Measurements from ENCODE around the gene RPN2.

Gene RPN2

DNA sequence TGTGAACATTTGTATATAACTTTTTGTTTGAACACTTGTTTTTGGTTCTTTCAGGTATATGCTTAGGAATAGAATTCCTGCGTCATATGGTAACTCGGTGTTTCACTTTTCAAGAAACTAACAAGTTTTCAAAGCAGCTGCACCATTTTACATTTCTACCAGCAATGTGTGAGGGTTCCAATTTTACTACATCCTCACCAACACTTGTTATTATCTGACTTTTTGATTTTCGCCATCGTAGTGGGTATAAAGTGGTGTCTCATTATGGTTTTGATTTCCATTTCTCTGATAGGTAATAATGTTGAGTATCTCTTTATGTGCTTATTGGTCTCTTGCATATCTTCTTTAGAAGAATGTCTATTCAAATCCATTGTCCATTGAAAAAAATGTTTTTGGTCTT is 39.8 kb downstream of the RPN2 start:
- DNase-seq (ENCODE audit: low read depth in 2 of 2): no peak

DNA sequence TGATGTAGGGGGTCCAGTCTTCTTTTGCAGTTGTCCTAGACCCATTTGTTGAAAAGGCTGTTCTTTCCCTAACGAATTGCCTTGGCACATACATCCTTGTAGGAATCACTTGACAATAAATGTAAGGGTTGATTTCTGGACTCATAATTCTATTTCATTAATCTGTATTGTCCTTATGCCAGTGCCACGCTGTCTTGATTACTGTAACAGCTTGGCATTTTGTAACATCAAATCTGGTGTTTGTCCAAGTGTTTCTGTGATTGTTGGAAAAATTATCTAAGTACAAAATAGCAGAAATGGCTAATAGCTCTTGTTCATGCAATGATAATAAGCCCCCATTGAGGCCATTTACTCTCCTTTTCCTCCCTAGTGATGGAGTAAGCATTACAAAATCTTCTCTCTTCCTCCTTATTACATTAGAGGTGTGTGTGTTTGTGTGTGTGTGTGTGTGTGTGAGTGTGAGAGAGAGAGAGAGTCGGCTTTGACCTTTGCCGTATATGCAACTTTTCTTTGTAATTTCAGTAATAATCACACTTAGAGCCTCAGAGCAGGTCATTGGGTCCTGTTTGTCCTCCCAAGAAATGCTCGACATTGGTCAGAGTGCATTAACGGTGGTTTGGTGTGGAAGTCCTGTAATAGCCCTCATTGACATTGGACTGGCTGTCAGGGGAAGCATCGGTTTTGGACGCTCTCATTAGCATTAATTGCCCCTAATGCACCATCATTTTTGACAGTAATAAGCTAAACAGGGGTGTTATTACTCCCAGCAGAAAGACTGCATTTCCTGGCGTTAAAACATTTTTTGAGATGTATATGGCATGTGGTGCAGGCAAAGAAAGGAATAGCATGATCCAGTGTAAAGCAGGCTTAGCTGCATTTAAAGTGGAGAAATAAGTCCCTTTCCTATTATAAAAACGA is 40.9 kb downstream of the RPN2 start:
- DNase-seq (ENCODE audit: low read depth in 2 of 2): no peak

DNA sequence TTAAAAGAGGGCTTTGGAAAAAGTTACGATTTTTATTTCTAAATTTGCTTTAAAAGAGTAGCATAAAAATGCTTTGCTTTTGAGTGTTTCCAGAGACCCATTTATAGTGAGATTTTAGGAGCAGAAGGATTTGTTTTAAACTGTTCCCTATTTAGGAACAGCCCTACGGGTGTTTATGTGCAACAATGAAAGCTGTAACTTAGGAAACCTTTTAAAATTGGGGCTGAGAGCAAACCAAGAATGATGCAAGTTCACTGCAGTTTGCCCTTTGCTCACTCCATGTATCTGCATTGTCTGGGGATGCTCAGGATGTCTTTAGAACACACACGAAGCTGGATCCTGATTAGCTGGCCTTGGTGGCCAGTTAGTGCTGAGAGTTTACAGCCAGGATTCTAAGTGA is 41.6 kb downstream of the RPN2 start:
- DNase-seq (ENCODE audit: low read depth in 2 of 2): no peak

DNA sequence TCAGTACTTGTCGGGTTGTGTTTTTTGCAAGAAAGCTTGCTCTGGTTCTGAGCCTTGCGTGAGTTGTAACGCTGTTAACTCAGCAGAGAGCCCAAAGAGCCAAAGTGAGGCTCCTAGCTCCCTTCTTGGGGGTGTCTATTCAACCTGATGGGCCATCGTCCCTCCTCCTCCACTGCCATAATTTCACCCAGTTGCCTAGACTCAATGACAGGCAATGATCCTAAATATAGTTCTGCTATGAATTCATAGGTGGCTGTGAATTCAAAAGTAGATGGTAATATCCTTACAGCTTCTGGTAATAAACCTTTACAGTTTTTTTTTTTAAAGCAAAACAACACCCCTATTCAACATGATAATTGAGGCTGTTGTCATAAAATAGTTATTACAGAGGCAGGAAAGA is 43.0 kb downstream of the RPN2 start:
- DNase-seq (ENCODE audit: low read depth in 2 of 2): no peak

DNA sequence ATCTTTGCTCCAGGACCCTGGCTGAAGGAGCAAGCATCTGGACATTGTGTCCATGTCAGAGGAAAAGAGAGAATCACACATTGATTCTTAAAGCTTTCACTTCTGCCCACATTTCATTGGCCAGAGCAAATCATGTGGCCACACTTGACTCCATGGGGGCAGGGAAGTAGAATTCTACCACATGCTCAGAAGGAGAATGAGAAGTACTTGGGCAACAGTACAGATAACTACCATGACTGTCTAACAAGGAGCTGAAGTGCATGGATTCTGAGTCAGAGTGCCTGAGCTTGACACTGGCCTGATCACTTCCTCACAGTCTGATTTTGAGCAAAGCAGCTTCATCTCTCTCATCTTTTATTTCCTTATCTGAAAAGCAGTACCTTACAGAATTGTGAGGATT is 43.9 kb downstream of the RPN2 start:
- no peak for DNase-seq (ENCODE audit: low read depth in 2 of 2)

DNA sequence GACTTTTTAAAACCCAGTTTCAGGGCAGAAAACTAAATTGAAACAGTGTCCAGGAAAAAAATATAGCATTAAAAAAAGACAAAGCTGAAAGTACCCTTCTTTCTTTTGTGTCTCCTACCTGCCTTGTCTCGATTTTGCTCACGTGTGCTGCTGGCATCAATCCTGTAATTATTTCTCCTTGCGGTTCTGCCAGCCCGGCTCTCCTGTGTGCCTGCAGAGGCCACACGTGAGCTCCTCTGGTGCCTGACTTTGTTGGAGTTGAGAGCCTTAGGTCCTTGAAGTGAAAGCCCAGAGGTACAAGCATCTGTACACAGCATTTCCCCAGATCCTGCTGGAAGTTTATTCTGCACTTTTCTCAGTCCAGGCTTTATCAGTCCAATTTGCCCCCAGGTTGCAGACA is 46.0 kb downstream of the RPN2 start:
- DNase-seq (ENCODE audit: low read depth in 2 of 2): no peak

DNA sequence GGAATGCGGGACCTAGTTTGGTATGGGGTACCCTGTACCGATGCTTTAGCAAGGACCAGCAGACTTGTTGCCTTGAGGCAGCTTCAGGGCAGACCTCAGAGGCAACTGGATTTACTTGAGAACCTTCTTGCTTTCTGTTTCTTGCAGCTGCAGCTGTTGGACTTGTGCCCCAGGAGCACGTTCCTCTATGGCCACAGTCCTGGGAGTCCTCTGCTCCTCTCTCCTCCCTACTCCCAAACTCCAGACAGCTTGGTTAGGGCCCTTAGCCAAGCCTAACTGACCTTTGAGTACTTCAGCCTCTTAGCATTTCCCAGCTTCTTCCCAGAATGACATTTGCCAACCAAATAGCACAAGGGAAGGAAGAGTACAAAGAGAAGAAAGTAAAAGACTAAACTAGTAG is 47.8 kb downstream of the RPN2 start:
- DNase-seq (ENCODE audit: low read depth in 2 of 2): no peak

DNA sequence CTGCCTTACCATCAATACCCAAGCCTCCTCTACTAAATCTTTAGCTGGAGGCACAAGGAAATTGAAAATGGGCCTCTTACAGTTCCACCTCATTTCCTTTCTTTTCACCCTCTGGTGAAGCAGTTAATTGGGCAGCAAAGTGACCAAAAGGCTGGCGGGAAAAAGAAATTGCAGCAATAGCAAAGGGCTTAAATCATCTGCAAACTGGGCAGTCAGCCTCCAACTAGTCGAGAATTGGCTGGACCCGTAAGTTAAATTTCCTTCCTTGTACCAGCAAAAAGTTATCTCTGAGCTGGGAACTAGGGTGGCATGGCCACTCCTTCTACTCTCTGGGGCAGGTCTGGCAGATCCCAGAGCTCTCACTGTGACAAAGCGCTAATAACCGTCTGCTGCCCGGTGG is 49.0 kb downstream of the RPN2 start:
- no peak for DNase-seq (ENCODE audit: low read depth in 2 of 2)

DNA sequence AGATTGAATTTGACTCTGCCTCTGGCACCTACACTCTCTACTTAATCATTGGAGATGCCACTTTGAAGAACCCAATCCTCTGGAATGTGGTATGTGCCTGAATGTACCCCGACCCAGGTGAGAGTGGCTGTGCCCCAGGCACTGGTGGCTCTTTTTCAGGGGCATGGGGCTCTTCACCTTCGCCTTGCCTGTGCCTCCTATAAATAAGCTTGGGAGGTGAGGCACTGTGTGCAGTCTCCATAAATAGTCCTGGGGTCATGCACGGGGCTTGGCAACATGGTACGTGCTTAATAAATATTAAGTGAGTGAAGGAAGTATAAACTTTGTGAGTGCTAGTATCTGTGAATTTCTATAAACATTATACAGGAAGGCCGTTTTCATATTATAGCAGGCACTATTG is 49.5 kb downstream of the RPN2 start:
- DNase-seq (ENCODE audit: low read depth in 2 of 2): no peak

DNA sequence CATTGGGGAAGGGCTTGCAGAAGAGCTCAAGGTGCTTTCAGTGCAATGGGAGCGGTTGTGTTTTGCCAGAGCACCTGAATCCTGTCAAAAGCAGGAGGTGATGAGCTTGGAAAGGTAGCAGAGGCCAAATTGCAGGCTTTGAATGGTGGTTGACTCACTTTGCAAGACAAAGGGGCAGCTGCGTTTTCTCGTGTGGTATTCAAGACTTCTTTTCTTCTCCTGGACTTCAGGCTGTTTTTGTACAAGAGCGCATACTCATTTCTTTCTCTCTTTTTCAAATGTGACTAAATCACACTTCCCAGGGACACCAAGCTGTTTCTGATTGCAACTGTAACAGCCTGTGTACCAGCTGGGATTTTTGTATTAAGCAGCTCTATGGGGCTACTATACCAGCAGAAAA is 50.2 kb downstream of the RPN2 start:
- no peak for DNase-seq (ENCODE audit: low read depth in 2 of 2)

DNA sequence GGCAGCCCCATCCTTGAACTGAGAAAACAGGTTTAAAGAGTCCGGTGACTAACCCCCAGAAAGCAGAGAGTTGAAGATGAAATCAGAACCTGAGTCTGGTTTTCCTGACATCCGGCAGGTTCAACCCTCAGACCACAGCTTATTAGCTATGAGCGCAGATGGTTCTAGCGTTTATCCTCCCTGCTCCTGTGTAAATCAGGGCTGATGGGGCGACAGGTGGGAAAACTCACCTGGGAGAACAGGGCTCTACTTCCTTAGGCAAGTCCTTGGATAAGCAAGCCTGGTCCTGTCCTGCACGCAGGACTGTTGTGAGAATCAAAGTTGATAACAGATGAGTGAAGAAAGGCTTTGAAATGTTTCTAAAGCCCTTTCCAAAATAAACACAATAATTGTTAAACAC is 51.1 kb downstream of the RPN2 start:
- DNase-seq (ENCODE audit: low read depth in 2 of 2): no peak

DNA sequence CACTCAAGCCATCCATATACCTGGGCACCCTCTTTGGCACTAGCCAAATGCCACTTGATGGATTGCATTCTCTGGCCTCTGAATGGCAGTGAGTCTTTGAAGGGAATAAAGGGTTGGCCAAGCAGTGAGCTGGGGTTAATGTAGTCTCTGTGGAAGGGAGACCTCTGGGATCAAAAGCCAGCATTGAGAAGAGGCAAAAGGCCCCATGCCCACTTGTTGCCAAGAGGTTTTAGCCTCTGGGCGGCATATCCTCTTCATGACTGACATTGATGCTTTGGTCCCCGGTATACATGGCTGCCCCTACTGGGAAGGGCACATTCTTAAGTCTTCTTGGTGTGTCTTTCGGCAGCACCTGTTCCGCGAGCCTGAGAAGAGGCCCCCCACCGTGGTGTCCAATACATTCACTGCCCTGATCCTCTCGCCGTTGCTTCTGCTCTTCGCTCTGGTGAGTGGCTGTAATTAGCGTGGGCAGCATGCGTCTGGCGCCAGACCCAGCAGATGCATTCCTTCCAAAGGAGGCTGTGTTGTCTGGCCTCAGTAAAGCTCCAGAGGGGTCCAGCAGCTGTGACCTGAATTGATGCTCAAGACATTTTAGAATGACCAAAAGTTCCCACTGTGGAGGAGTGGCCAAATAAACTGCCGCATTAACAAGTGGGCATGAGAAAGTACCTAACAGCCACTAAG is 53.0 kb downstream of the RPN2 start:
- DNase-seq (ENCODE audit: low read depth in 2 of 2): no peak

DNA sequence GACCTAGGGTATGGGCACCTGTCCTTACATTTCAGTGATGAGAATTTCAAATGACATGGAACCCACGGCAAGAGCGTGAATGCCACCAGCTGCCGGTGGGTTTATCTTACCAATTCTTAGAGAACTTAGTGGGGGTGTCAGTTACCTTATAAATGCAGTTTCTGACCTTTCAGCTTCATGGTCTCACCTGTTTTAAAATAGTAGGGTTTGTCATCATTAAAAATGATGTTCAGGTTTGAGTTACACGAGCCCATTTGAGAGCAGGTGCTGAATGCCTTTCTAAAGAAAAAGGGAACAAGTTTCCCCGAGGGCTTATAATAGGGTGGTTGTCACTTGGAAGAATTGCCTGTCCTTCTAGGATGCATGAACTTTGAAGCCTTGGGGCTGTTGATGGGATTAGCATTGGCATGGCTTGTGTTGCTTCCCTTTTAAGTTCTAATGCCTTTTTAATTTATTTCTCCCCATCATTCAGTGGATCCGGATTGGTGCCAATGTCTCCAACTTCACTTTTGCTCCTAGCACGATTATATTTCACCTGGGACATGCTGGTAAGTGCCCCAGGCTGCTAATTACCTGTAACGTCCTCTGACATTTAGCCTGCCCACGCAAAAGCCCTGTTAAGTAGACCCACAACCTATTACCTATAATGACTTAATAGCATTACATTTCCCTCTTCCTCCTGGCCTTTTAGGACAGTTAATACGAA is 54.6 kb downstream of the RPN2 start:
- DNase-seq (ENCODE audit: low read depth in 2 of 2): no peak

DNA sequence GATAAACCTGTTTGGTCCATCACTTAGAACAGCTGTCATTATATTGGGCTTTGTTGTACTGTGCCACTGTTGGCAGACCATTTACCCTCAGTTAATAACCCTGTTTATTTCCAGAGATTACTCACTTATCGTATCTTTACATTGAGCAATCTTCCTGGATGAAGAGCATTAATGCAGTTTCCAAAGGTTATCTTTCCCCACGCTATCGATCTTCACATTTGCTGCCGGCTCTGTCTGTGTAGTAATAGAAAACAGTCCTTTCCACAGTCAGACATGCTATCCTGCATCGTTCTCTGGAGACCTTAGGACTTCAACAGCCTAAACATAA is 55.1 kb downstream of the RPN2 start:
- DNase-seq (ENCODE audit: low read depth in 2 of 2): no peak

DNA sequence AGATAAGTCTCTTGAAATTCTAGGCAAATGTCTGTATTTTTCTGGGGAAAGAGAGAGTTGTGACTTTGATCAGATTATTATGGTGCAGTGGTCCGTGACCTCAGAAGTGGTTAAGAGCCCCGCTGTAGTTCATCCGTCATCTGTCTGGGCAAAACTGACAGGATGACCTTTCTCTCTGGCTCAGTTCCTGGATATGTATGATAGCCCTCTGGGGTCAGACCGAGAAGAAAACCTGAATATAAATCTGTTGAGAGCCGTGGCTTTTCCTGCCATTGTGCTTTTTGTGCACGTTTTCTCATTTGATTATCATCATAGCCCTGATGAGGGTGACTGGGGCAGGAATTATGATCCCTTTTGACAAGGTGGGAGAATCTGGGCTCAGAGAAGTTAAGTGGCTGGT is 55.9 kb downstream of the RPN2 start:
- DNase-seq (ENCODE audit: low read depth in 2 of 2): no peak

DNA sequence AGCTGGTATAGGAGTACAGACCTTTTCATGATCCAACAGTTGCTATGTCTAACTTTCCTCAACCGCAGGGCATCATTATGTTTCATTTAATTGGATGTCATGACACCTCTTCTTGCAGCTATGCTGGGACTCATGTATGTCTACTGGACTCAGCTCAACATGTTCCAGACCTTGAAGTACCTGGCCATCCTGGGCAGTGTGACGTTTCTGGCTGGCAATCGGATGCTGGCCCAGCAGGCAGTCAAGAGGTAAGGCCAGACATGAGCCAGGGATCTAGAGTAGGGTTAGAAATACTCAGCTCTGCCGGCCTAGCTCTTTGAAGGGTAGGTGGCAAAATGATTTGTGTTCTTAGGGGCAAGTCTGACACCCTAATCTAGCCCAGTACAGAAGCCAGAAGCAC is 57.3 kb downstream of the RPN2 start:
- DNase-seq (ENCODE audit: low read depth in 2 of 2): no peak

DNA sequence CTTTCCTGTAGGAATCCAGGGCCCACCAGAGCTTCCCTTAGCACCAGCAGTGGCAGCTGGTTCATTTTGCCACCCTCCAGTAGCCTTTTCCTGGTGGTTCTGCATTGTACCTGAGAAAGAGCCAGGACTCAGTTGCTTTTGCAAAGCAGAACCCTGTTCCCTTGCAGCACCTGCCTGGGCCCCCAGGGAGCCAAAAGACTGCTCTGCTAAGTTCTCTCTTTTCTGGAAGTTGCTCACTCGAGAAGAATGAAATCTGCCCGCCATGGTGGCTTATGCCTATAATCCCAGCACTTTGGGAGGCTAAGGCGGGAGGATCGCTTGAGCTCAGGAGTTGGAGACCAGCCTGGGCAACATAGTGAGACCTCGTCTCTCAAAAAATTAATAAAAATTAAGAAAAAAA is 58.5 kb downstream of the RPN2 start:
- no peak for DNase-seq (ENCODE audit: low read depth in 2 of 2)

DNA sequence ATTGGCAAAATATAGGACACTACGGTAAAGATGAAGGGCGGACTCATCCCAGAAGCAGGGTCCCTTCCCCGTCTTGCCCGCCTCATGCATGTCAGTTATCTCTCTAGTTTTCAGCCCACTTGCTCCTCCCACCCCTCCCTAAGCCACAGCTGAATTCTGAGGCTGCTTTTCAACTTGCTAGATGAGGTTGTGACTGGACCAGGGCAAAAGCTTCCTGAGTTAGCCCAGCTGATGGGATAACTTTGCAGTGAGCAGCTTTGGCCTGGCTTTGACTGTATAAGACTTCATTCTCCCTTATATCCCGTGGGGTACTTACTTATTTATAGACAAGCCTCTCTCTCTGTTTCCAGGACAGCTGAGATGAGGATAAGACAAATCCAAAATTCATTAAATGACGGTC is 59.3 kb downstream of the RPN2 start:
- DNase-seq (ENCODE audit: low read depth in 2 of 2): no peak

DNA sequence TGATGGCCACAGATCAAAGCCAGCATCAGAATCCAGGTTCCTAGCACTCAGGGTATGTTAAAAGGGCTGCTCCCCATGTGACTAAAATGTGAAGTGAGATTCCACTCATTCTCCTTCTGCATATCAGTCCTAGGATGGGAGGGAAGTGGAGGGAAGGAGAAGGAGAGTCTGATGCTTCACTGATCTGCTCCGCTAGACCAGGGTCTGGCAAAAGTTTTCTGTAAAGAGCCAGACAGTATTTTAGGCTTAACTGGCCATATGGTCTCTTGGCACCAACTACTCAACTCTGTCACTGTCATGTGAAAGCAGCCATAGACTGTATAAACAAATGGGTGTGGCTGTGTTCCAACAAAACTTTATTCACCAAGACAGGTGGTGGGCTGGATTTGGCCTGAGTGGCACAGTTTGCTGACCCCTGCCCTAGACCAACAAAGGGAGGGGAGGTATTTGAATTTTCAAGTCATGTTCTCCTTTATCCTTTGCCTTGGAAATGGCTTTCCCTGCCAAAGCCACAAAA is 59.9 kb downstream of the RPN2 start:
- DNase-seq (ENCODE audit: low read depth in 2 of 2): no peak

DNA sequence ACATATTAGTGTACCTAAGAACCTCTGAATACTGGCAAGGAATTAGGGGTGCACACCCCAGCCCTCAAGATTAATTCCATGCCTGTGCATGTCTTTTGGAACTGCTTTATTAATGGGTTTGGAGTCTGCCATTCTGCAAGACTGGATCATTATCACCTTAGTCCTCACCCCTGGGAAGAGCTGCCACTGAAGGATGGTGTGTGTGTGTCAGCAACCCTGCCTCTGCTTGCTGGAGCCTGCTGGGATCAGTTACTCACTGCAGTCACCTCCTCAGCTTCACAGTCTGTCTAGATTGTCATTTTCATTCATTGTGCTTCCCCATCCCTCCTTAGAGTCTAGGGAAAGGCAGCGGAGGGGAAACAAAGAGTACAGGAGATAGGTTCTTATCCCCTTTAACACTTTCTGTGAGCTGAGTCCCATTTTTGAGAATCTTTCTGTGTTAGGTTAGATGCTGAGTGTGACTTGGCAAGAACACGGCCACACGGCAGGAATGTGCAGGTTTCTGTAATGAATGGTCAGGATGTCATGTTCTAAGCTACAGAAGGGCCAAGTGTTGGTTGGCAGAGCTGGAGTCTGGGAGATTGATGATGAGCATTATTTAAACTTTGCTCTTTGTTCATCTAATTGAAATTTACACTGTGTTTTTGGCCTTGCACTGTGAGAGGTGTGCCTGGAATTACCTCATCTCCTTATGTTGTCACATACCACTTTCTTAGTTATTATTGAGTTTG is 61.4 kb downstream of the RPN2 start:
- DNase-seq (ENCODE audit: low read depth in 2 of 2): no peak

DNA sequence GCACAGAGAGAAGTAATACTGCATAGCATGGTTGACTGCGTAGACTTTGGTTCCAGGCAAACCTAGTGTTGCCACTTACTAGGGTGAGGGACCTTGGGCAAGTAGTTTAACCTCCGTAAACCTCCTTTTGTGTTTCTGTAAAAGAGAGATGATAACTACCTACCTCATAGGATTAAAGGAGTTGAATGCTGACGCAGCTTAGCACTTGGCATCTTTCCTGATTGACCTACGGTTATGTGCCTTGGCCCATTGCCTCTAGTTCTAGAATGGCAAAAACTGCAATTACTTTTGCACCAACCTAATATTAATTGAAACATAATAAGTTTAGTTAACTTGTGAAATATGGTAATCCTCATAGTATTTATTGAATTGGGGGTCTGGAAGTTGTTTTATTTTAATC is 63.4 kb downstream of the RPN2 start:
- DNase-seq (ENCODE audit: low read depth in 2 of 2): no peak
